ENCODE results near the gene VPS51.

- TF ChIP-seq CTCF (IDR thresholded peaks at IDR 0.05): peak in 1 of 3 experiments; percentile 1
- TF ChIP-seq POLR2A (IDR thresholded peaks at IDR 0.05; ENCODE audit: low read depth): no peak
- no peak for TF ChIP-seq EP300 (IDR thresholded peaks at IDR 0.05)
Measured at GRCh38 chr11:65118097-65118837, 22.3 kb downstream of the VPS51 start.

Data from esophagus muscularis mucosa (tissue), 4 donors.